WTC11 (cell line): ENCODE data around the gene FFAR2. TPM values are rescaled to one million over a fixed set of nuclear protein-coding genes. Genes with fewer than 3 reads are reported as not detected.

ENCODE experiments used
- ATAC-seq: fragments of 200-7000 bp; cut with Tn5 transposase; 2 replicates; pipeline ENCODE4 v1.10.0; 2021; ENCODE audit warnings: mild to moderate bottlenecking, moderate library complexity
- CTCF ChIA-PET: fragments of 300-600 bp; sonication (Branson Sonifier 250); formaldehyde crosslinking; loops from one replicate; lab custom pipeline; 2021; ENCODE audit warnings: antibody characterized with exemption; lab: Charles Lee
- POLR2A ChIA-PET: fragments of 350-600 bp; sonication (Branson Sonifier 250); formaldehyde crosslinking; loops from one replicate; lab custom pipeline; 2021; ENCODE audit warnings: antibody characterized with exemption; lab: Charles Lee
- DNase-seq: peaks from one replicate; pipeline ENCODE4 v3.0.0; 2021; ENCODE audit warnings: low spot score
- H3K27ac Mint-ChIP-seq: 2 replicates; pipeline ENCODE4 v1.8.0; 2021; ENCODE audit warnings: mixed read lengths
- H3K27me3 Mint-ChIP-seq: 2 replicates; pipeline ENCODE4 v1.8.0; 2021; ENCODE audit warnings: low read depth, mild to moderate bottlenecking, moderate library complexity, mixed read lengths
- H3K36me3 Mint-ChIP-seq: 2 replicates; pipeline ENCODE4 v1.8.0; 2021; ENCODE audit warnings: mixed read lengths
- H3K4me1 Mint-ChIP-seq: 2 replicates; pipeline ENCODE4 v1.8.0; 2022; ENCODE audit warnings: mixed read lengths
- H3K4me3 Mint-ChIP-seq: 2 replicates; pipeline ENCODE4 v1.8.0; 2021; ENCODE audit warnings: mild to moderate bottlenecking, moderate library complexity, mixed read lengths
- H3K9me3 Mint-ChIP-seq: 2 replicates; pipeline ENCODE4 v1.8.0; 2021; ENCODE audit warnings: mixed read lengths
- EMX1 ChIP-seq: fragments of 250-450 bp; sonication (Bioruptor Pico); IDR thresholded peaks from 2 replicates; pipeline ENCODE4 v1.8.0; 2021; ENCODE audit warnings: mild to moderate bottlenecking
- ESRRA ChIP-seq: sonication (generic); formaldehyde crosslinking; IDR thresholded peaks from 2 replicates; pipeline ENCODE4 v1.8.1; 2022; ENCODE audit warnings: mild to moderate bottlenecking, missing genetic modification reagents, borderline replicate concordance
- FOXJ3 ChIP-seq: sonication (generic); formaldehyde crosslinking; IDR thresholded peaks from 2 replicates; pipeline ENCODE4 v1.9.0; 2021; ENCODE audit warnings: missing genetic modification reagents, mild to moderate bottlenecking, borderline replicate concordance
- HMGA2 ChIP-seq: fragments of 250-450 bp; sonication (Bioruptor Pico); IDR thresholded peaks from 2 replicates; pipeline ENCODE4 v1.4.0; 2021; ENCODE audit warnings: mild to moderate bottlenecking, moderate library complexity
- IRF1 ChIP-seq: sonication (generic); formaldehyde crosslinking; IDR thresholded peaks from 2 replicates; pipeline ENCODE4 v1.8.0; 2023; ENCODE audit warnings: missing genetic modification reagents
- NR1H2 ChIP-seq: sonication (generic); formaldehyde crosslinking; IDR thresholded peaks from 2 replicates; pipeline ENCODE4 v1.9.0; 2021; ENCODE audit warnings: mild to moderate bottlenecking, moderate library complexity, missing genetic modification reagents
- PREB ChIP-seq: sonication (generic); formaldehyde crosslinking; IDR thresholded peaks from 2 replicates; pipeline ENCODE4 v1.8.1; 2022; ENCODE audit warnings: mild to moderate bottlenecking, missing genetic modification reagents, moderate library complexity, borderline replicate concordance
- PRRX2 ChIP-seq: fragments of 250-450 bp; sonication (Bioruptor Pico); IDR thresholded peaks from 2 replicates; pipeline ENCODE4 v1.8.0; 2021; ENCODE audit warnings: mild to moderate bottlenecking
- TP53 ChIP-seq: sonication (generic); formaldehyde crosslinking; IDR thresholded peaks from 2 replicates; pipeline ENCODE4 v1.8.1; 2023; ENCODE audit warnings: mild to moderate bottlenecking, missing genetic modification reagents
- ZNF121 ChIP-seq: sonication (generic); formaldehyde crosslinking; IDR thresholded peaks from 2 replicates; pipeline ENCODE4 v1.8.0; 2023; ENCODE audit warnings: missing genetic modification reagents
- ZNF219 ChIP-seq: sonication (generic); formaldehyde crosslinking; IDR thresholded peaks from 2 replicates; pipeline ENCODE4 v1.8.0; 2023; ENCODE audit warnings: missing genetic modification reagents, mild to moderate bottlenecking, borderline replicate concordance
- ZNF423 ChIP-seq: fragments of 250-450 bp; sonication (Bioruptor Pico); IDR thresholded peaks from 2 replicates; pipeline ENCODE4 v2.1.2; 2022; ENCODE audit warnings: mild to moderate bottlenecking, moderate library complexity
- ZNF425 ChIP-seq: fragments of 250-450 bp; sonication (Bioruptor Pico); conservative IDR thresholded peaks from 2 replicates; pipeline ENCODE4 v1.9.0; 2021; ENCODE audit warnings: mild to moderate bottlenecking
- ZNF671 ChIP-seq: fragments of 250-450 bp; sonication (Bioruptor Pico); IDR thresholded peaks from 2 replicates; pipeline ENCODE4 v1.8.0; 2021; ENCODE audit warnings: mild to moderate bottlenecking
- total RNA-seq: library from RNA; stranded (reverse); gene quantifications from 3 replicates; pipeline ENCODE4 v1.2.3, GENCODE V29; 2021
- TF ChIP-seq, protein P1 (sequence below): fragments of 250-450 bp; sonication (Bioruptor Pico); IDR thresholded peaks from 2 replicates; pipeline ENCODE4 v1.8.0; 2021; ENCODE audit warnings: mild to moderate bottlenecking
- TF ChIP-seq, protein P2 (sequence below): sonication (generic); formaldehyde crosslinking; IDR thresholded peaks from 2 replicates; pipeline ENCODE4 v1.8.1; 2022; ENCODE audit warnings: mild to moderate bottlenecking, moderate library complexity, missing genetic modification reagents

Gene FFAR2
- total RNA-seq, 1 experiment from 2014 or later = not detected

DNA sequence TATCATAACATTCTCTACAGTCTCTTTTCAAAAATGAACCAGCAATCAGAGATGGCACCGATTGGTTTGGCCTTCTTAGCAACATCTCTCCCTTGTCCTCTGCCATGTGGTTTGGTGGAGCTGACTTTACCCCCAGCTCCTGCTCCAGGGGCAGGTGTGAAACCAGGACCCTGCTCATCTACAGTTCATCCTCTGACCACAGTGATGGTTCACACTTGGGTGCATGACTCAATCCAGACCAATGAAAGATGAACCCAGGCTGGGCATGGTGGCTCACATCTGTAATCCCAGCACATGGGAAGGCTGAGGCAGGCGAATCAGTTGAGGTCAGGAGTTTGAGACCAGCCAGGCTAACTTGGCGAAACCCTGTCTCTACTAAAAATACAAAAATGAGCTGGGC is 33.6 kb upstream of the FFAR2 start:
- TF ChIP-seq FOXJ3 = no peak
- TF ChIP-seq, all 79 proteins: peak for 0
- H3K4me1 Mint-ChIP-seq = no peaks in the 10 kb centered on the region
- CTCF ChIA-PET = interaction anchor here (0.7 kb wide), 1 partner anchor 197 kb away, joined by 4 read pairs; no protein-coding TSS in a partner anchor
- no peak overlapping the region for H3K4me3 Mint-ChIP-seq
- H3K36me3 Mint-ChIP-seq = no peaks in the 10 kb centered on the region
- peaks cover 2% of the 10 kb centered on the region for H3K27me3 Mint-ChIP-seq
- ATAC-seq = no peak
- POLR2A ChIA-PET = no interaction called here
- no peak for DNase-seq
- no peaks in the 10 kb centered on the region for H3K9me3 Mint-ChIP-seq
- no peak overlapping the region for H3K27ac Mint-ChIP-seq

DNA sequence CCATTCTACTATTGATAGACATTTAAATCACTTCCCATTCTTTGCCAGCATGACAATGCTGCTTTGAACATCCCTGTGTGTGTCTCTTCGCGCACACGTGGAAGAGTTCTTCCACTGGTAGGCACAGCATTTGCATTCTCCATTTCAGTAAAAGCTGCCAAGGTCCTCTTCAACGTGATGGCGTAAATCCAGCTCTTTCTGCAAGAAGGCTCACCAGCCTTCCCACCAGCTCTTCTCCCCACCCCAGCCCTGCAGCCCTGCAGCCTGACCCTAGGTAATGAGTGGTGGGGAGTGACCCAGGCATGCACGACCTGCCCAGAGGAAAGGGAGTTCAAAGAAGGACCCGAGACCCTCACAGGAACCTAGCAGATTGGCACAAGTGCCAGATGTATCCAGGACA is 31.7 kb upstream of the FFAR2 start:
- TF ChIP-seq ZNF423 (no peak), ESRRA (CRISPR knock-in tag) (no peak)
- DNase-seq (no peak), ATAC-seq (no peak)
- Mint-ChIP-seq H3K4me3 (no peak overlapping the region), H3K36me3 (no peaks in the 10 kb centered on the region), H3K9me3 (no peaks in the 10 kb centered on the region), H3K4me1 (no peaks in the 10 kb centered on the region), H3K27me3 (peaks cover 2% of the 10 kb centered on the region), H3K27ac (no peak overlapping the region)
- POLR2A ChIA-PET = no interaction called here
- CTCF ChIA-PET = no interaction called here

DNA sequence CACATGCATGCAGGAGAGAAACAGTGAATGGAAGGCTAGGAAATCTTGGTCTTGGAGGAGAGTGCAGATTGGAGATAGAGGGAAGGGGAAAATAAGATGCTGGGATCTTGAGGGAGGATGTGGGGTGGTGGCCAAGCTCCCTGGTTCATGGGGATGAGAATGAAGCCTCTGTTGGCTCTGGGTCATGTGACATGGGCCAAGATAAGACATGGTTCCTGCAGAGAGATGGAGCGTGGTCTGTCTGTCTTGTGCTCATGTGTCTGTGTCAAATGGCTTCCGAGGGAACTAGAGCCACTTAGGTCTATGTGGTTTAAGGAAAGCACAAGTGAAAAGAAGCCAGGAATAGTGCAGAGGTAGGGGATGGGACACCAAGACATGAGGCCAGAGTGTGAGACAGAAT is 30.8 kb upstream of the FFAR2 start:
- Mint-ChIP-seq H3K27ac (no peak overlapping the region), H3K36me3 (no peaks in the 10 kb centered on the region), H3K4me1 (no peaks in the 10 kb centered on the region), H3K4me3 (no peak overlapping the region), H3K9me3 (no peaks in the 10 kb centered on the region), H3K27me3 (peaks cover 2% of the 10 kb centered on the region)
- TF ChIP-seq PRRX2 (CRISPR knock-in tag) = no peak
- DNase-seq = no peak
- ATAC-seq = no peak
- ChIA-PET CTCF (no interaction called here), POLR2A (no interaction called here)

DNA sequence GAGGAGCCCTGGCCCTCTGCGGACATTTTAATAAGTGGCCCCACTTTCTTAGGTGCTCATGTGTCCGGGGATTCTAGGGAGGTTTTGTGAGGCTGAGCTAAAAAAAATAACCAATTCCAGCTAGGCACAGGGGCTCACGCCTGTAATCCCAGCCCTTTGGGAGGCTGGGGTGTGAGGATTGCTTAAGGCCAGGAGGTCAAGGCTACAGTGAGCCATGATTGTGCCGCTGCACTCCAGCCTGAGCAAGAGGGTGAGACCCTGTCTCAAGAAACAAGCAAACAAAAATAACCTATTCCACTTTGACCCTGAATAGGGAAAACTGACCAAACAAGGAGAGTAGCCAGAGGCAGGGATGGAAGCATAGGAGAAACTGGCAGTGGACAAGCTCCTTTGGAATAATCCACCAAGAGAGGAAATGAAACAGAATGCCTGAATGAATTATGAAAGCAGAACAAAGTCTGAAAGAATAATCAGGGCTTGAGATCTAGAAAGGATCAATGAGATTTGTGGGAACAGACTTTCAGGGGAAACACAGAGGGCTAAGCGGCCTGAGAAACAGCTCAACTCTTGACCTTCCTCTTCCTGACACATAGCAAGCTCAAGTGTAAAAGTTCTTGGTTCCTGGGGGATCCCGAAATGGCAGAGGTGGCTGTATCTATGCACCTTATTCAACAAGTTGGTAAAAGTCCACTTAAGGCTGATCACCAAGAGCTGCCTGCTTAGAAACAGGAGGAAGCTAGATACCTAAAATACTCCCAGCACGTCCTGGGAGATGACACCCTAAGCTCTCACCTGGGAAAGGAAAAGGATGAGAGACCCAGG is 30.1 kb upstream of the FFAR2 start:
- TF ChIP-seq NR1H2 (CRISPR knock-in tag) (no peak), ZNF425 (CRISPR knock-in tag) (no peak), EMX1 (CRISPR knock-in tag) (no peak), ZNF671 (CRISPR knock-in tag) (no peak), ZNF121 (CRISPR knock-in tag) (no peak), HMGA2 (CRISPR knock-in tag) (no peak), PREB (CRISPR knock-in tag) (no peak), PRRX2 (CRISPR knock-in tag) (no peak), TP53 (no peak), ZNF219 (CRISPR knock-in tag) (no peak), IRF1 (CRISPR knock-in tag) (no peak), ZNF423 (no peak)
- TF ChIP-seq, protein P1, sequence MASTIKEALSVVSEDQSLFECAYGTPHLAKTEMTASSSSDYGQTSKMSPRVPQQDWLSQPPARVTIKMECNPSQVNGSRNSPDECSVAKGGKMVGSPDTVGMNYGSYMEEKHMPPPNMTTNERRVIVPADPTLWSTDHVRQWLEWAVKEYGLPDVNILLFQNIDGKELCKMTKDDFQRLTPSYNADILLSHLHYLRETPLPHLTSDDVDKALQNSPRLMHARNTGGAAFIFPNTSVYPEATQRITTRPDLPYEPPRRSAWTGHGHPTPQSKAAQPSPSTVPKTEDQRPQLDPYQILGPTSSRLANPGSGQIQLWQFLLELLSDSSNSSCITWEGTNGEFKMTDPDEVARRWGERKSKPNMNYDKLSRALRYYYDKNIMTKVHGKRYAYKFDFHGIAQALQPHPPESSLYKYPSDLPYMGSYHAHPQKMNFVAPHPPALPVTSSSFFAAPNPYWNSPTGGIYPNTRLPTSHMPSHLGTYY = no peak
- TF ChIP-seq, protein P2, sequence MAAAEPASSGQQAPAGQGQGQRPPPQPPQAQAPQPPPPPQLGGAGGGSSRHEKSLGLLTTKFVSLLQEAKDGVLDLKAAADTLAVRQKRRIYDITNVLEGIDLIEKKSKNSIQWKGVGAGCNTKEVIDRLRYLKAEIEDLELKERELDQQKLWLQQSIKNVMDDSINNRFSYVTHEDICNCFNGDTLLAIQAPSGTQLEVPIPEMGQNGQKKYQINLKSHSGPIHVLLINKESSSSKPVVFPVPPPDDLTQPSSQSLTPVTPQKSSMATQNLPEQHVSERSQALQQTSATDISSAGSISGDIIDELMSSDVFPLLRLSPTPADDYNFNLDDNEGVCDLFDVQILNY (CRISPR knock-in tag) = no peak
- TF ChIP-seq, all 79 proteins: peak for 0
- ChIA-PET CTCF (interaction anchor here (1.1 to 1.3 kb wide), 2 partner anchors 65 to 77 kb away, joined by 3 to 4 read pairs; no protein-coding TSS in a partner anchor), POLR2A (no interaction called here)
- peaks cover 2% of the 10 kb centered on the region for H3K27me3 Mint-ChIP-seq
- H3K27ac Mint-ChIP-seq = no peak overlapping the region
- H3K4me3 Mint-ChIP-seq = no peak overlapping the region
- H3K36me3 Mint-ChIP-seq = no peaks in the 10 kb centered on the region
- no peaks in the 10 kb centered on the region for H3K4me1 Mint-ChIP-seq
- DNase-seq (no peak), ATAC-seq (no peak)
- H3K9me3 Mint-ChIP-seq = no peaks in the 10 kb centered on the region
